Gastrocnemius medialis (tissue), 4 donors: ENCODE results near the gene MAD1L1. TPM values are rescaled to one million over a fixed set of nuclear protein-coding genes. Genes with fewer than 3 reads are reported as not detected.

ENCODE experiments used
- ATAC-seq, 2 donors: fragments of 150-250 bp; one replicate each; pipeline ENCODE4 v1.9.1; 2016
- DNase-seq, 2 donors: peaks; one replicate each; pipeline ENCODE4 v3.0.0-alpha.2; 2019
- H3K27ac ChIP-seq, 4 donors: fragments of 200-600 bp; sonication (generic); 1 replicate in 1 of 4; 2 replicates in 3 of 4; pipeline ENCODE4 v1.5.1; 2016 to 2018; ENCODE audit warnings: mild to moderate bottlenecking in 2 of 4, moderate library complexity in 1 of 4
- H3K27me3 ChIP-seq, 3 donors: fragments of 200-600 bp; sonication (generic) in 2 of 3; 1 replicate in 1 of 3; 2 replicates in 2 of 3; pipeline versions ENCODE4 v1.5.1 to v1.6.0; 2016 to 2019; ENCODE audit warnings: mild to moderate bottlenecking in 1 of 3, moderate library complexity in 1 of 3
- H3K36me3 ChIP-seq, 2 donors: fragments of 200-600 bp; sonication (generic) in 1 of 2; one replicate each; pipeline ENCODE4 v1.5.1; 2017 to 2018
- H3K4me1 ChIP-seq, 2 donors: fragments of 200-600 bp; sonication (generic) in 1 of 2; one replicate each; pipeline ENCODE4 v1.5.1; 2016 to 2017; ENCODE audit warnings: mild to moderate bottlenecking in 2 of 2
- H3K4me3 ChIP-seq, 4 donors: fragments of 200-600 bp; sonication (generic) in 3 of 4; 1 replicate in 1 of 4; 2 replicates in 3 of 4; pipeline ENCODE4 v1.5.1; 2016 to 2019; ENCODE audit warnings: mild to moderate bottlenecking in 2 of 4
- H3K9me3 ChIP-seq, 3 donors: fragments of 200-600 bp; sonication (generic) in 2 of 3; 1 replicate in 1 of 3; 2 replicates in 2 of 3; pipeline ENCODE4 v1.5.1; 2016 to 2019
- POLR2A ChIP-seq, 2 donors: fragments of 450-650 bp; IDR thresholded peaks; one replicate each; pipeline ENCODE4 v1.6.1; 2017; ENCODE audit warnings: antibody characterized with exemption in 2 of 2, mild to moderate bottlenecking in 2 of 2, moderate library complexity in 2 of 2
- in situ Hi-C, 4 donors: fragments of 200-750 bp; cut with MboI; loops; one replicate each; pipeline versions ENCODE4 v1.15.0 to v1.8.0; 2017; ENCODE audit warnings: low sequenced_read_pairs in 4 of 4
- intact Hi-C: fragments of 100-400 bp; cut with DNase I; formaldehyde crosslinking; loops from one replicate; pipeline ENCODE4 v1.15.1; 2023; ENCODE audit warnings: low total_unique reads
- total RNA-seq, 4 donors: library from RNA; depleted of rRNA; stranded (reverse); fragments of >200 nt; gene quantifications; one replicate each; pipeline versions ENCODE4 v1.1.0 to v1.2.3, GENCODE V29; 2016
- TF ChIP-seq, protein P1 (sequence below), 5 experiments: fragments of 450-650 bp in 3 of 5; fragments of 200-600 bp in 2 of 5; sonication (generic) in 2 of 5; IDR thresholded peaks in 4 of 5; conservative IDR thresholded peaks in 1 of 5; 1 replicate in 4 of 5; 2 replicates in 1 of 5; pipeline ENCODE4 v1.5.1; 2016 to 2019; ENCODE audit warnings: antibody characterized with exemption in 5 of 5, mild to moderate bottlenecking in 3 of 5, moderate library complexity in 3 of 5

Gene MAD1L1
- total RNA-seq, 4 donors from 2014 or later = 19.7 to 32.4 (median 22.7) TPM

DNA sequence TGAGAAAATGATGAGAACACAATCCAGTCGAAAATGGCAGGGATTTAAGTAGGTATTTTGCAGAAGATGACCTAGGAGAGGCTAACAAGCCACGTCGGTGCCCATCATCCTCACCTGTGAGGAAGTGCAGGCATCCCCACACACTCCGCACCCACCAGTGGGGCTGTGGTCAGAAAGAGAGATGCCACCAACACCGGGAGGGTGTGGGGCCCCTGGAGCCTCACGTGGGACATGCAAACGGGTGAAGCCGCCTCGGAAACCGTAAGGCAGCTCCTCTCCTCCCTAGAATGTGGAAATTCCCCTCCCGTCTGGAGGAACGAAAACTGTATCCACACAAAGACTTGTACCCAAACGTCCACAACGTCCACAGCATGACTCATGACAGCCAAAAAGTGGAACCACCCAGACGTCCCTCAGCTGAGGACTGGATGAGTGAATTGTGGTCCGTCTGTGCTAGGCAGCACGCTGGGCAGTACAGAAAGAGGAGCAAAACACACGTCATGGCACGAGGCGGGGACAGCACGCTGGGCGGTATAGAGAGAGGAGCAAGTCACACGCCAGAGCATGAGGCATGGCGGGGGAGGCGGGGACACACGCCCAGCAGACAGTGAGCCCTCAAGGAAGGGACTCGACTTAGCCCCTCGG, 316.7 kb downstream of the MAD1L1 start:
- Histone ChIP-seq H3K4me3 (no peak overlapping the region), H3K9me3 (no peaks in the 10 kb centered on the region), H3K27me3 (no peaks in the 10 kb centered on the region), H3K27ac (no peak overlapping the region), H3K4me1 (peaks cover 6 to 19% of the 10 kb centered on the region in 2 donors), H3K36me3 (no peaks in the 10 kb centered on the region)
- ATAC-seq (no peak), DNase-seq (no peak)
- TF ChIP-seq, protein P1, sequence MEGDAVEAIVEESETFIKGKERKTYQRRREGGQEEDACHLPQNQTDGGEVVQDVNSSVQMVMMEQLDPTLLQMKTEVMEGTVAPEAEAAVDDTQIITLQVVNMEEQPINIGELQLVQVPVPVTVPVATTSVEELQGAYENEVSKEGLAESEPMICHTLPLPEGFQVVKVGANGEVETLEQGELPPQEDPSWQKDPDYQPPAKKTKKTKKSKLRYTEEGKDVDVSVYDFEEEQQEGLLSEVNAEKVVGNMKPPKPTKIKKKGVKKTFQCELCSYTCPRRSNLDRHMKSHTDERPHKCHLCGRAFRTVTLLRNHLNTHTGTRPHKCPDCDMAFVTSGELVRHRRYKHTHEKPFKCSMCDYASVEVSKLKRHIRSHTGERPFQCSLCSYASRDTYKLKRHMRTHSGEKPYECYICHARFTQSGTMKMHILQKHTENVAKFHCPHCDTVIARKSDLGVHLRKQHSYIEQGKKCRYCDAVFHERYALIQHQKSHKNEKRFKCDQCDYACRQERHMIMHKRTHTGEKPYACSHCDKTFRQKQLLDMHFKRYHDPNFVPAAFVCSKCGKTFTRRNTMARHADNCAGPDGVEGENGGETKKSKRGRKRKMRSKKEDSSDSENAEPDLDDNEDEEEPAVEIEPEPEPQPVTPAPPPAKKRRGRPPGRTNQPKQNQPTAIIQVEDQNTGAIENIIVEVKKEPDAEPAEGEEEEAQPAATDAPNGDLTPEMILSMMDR (IDR thresholded peaks at IDR 0.05 in 4 of 5, conservative IDR thresholded peaks at IDR 0.05 in 1 of 5) = no peak
- no peak for TF ChIP-seq POLR2A (IDR thresholded peaks at IDR 0.05)
- intact Hi-C loops (no loop called here), in situ Hi-C loops (no loop called here)

DNA sequence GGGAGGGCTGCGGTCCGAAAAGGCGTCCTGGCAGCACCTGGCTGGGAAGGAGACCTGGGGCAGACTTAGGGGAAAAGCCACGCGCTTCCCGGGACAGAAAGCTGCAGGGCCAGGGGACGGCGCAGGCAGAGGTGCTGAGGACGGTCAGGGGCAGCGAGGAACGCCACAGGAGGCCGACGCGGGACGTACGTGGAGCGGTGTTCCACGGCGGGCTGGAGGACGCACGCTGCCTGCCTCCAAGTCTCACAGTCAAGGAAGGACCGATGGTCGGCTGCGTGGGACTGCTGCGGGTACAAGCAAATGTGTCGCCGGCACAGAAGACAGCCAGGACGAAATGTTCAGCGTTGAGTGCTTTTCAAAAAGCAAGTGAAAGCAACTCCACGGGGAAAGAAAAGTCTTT, 317.4 kb downstream of the MAD1L1 start:
- Histone ChIP-seq H3K4me3 (no peak overlapping the region), H3K36me3 (no peaks in the 10 kb centered on the region), H3K27ac (no peak overlapping the region), H3K9me3 (no peaks in the 10 kb centered on the region), H3K27me3 (no peaks in the 10 kb centered on the region), H3K4me1 (peaks cover 6 to 19% of the 10 kb centered on the region in 2 donors)
- in situ Hi-C loops (no loop called here), intact Hi-C loops (no loop called here)
- ATAC-seq (no peak), DNase-seq (no peak)
- TF ChIP-seq POLR2A (IDR thresholded peaks at IDR 0.05) = no peak
- TF ChIP-seq, protein P1 (IDR thresholded peaks at IDR 0.05 in 4 of 5, conservative IDR thresholded peaks at IDR 0.05 in 1 of 5) = no peak

DNA sequence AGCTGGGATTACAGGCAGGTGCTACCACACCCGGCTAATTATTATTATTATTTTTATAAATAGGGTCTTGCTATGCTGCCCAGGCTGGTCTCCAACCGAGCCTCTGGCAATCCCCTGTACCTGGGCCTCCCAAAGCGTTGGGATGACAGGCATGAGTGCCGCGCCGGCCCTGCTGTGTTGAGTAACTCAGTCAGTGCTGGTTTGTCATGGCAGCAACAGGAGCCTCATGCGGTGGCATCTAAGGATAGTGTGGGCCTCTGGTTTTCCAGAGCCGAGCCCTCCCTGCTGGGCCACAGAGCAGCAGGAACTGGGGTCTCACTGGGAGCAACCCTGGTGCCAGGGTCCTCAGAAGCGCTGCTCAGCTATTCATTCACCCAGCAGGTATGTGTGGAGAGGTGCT, 318.0 kb downstream of the MAD1L1 start:
- DNase-seq (no peak), ATAC-seq (no peak)
- no peak overlapping the region for H3K27ac ChIP-seq
- in situ Hi-C loops (no loop called here), intact Hi-C loops (no loop called here)
- H3K4me3 ChIP-seq = no peak overlapping the region
- peaks cover 6 to 16% of the 10 kb centered on the region in 2 donors for H3K4me1 ChIP-seq
- TF ChIP-seq, protein P1 (IDR thresholded peaks at IDR 0.05 in 4 of 5, conservative IDR thresholded peaks at IDR 0.05 in 1 of 5) = no peak
- no peak for TF ChIP-seq POLR2A (IDR thresholded peaks at IDR 0.05)
- no peaks in the 10 kb centered on the region for H3K9me3 ChIP-seq
- no peaks in the 10 kb centered on the region for H3K27me3 ChIP-seq
- H3K36me3 ChIP-seq = no peaks in the 10 kb centered on the region

DNA sequence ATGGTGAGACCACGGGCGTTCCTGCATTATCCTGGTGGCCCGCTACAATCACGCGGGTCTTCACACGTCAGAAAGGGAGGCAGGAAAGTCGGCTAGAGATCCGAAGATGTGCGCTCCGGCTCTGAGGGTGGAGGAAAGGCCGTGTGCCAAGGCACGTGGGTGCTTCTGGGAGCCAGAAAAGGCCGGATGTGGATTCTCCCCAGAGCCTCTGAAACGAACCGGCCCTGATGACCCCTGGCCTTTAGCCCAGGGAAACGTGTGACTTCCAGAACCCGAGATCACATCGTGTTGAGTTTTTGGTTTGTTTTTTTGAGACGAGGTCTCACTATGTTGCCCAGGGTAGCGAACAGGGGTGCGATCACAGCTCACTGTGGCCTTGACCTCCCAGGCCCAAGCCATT, 318.4 kb downstream of the MAD1L1 start:
- Histone ChIP-seq H3K4me1 (peaks cover 2 to 12% of the 10 kb centered on the region in 2 donors), H3K27ac (no peak overlapping the region), H3K9me3 (no peaks in the 10 kb centered on the region), H3K36me3 (no peaks in the 10 kb centered on the region), H3K27me3 (no peaks in the 10 kb centered on the region), H3K4me3 (no peak overlapping the region)
- intact Hi-C loops = no loop called here
- DNase-seq = peak in 1 of 2 donors; percentile 59
- peak; percentile 25 to 44 for ATAC-seq
- in situ Hi-C loops = no loop called here
- no peak for TF ChIP-seq POLR2A (IDR thresholded peaks at IDR 0.05)
- TF ChIP-seq, protein P1 (IDR thresholded peaks at IDR 0.05 in 4 of 5, conservative IDR thresholded peaks at IDR 0.05 in 1 of 5) = no peak
